T-helper 1 cell (primary cell): ENCODE measurements around the gene GALNT14.
A peak's percentile ranks its signal among the peaks of the same experiment; 100 is the strongest.
"Not testable (repeated sequence)": the region's sequence is repeated elsewhere in the genome, so short reads cannot be mapped to it uniquely, and the experiment has no call there.

Source experiments
- DNase-seq, 5 donors: peaks; one replicate each; pipeline ENCODE4 v3.0.0-alpha.2; 2012 to 2020
- total RNA-seq, 4 donors: gene quantifications; one replicate each; lab custom pipeline; 2026; lab: John Stamatoyannopoulos, UW

GALNT14 gene
- 0 to 0.54 (median 0.21) reads per million in 4 donors for total RNA-seq

DNA sequence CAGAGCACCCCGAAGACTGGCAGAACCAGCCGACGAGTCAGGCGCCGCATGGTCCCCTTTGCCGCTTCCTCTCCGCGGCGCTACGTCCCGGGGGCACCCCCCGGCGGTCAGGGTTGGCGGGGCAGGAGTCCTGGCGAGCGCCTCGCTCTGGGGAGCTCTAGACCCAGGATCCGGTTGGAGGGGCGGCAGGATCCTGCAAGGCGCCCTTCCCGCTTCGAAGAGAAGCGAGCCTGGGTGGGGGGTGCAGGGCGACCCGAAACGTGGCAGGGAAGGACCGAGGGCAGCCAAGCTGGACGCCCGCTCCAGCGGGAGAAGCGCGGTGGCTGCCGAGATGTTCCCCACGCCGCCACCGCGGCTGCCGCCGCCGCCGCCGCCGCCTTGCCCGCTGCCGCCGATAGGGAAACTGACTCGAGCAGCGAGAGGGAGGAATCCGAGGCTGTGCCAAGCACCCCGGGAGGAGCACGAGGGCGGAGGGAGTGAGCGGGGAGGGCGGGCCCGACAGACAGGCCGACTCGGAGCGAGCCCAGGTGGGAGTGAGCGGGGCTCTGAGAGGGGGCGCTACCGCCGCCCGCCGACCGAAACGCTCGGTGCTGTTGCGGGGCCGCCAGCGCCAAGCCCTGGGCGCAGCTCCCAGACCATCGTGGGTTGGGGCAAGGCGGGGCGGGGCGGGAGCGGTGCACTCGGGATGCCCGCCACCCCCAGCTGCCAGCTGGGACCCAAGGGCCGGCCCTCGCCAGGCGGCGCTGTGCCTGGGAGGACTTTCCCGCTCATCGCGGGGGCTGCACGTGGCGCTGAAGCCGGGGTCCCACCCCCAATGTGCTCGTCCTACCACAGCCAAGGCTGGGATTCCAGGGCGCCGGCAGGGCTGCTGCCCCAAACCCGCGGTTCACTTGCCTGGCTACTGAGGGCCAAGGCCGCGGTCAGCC is at the start of gene GALNT14:
Gene GALNT14 (minus strand): TSS at position 404 of the 926 bp plus-strand sequence. CDS start 354 bp downstream, at position 50.
- DNase-seq, result peak in 1 of 5 donors; percentile 35

DNA sequence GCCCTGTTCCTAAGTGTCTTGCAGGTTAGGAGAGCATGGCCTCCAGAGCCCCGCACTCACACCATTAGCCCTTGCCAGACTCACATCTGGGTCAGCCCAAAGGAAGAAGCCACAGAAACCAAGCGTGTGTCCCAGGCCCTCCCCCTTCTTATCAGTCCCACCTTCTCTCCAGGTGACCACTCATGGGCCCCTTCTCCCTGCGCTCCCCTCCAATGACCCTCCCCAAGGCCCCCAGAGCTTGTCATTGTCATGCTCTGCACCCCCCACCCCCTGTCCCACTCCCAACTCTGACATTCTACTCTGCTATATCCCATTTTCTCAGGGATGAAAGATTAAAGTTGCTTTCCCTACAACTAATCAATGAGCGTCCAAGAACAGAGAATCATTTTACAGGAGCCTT is 48.9 kb upstream of the GALNT14 start:
- no peak for DNase-seq

DNA sequence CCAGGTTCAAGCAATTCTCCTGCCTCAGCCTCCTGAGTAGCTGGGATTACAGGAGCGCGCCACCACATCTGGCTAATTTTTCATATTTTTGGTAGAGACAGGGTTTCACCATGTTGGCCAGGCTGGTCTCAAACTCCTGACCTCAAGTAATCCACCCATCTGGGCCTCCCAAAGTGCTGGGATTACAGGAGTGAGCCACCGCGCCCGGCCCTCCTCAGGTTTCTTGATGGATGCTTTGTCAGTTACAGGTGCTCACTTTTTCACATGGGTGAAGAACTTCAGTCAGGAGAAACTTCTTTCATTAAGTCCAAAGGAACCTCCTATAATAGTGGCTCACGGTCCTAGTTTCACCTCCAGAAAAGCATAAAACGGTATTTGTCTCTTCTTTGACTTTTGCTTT is 45.7 kb upstream of the GALNT14 start:
- not testable (repeated sequence) for DNase-seq

DNA sequence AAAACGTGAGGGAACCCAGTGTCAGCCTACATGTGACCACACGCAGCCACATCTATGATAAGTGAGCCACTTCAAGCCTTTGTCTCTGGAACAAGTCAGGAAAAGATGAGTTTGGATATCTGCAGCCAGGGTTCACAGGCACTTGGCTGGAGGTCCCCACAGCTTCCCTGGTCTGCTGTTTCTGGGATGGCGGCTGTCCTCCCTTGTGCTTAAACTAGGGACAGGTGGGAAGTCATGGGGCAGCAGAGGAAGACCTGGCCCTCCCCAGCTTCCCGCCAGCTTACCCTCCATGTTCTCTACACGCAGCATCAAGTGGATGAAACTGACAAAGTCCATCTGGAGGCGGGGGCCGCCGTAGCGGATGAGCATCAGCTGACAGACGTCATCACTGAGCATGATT is 38.5 kb upstream of the GALNT14 start:
- no peak for DNase-seq

DNA sequence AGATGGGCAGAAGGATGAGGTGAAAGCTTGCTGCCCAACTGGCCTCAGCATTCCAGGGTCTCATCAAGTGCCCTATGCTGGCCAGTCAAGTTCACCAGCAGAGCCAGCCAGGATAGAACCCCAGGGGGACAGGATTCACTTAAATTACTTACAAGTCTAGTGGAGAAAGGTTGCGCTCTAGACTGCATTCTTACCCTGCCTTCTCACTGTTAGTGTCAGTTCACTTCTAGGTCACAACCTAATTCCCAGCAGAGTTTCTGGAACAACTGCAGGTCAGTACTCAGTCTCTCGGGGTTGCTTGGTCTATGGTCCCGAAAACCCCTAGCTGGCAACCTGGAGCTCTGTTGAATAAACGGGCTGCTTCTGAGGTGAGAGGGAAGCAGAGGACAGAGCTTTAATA is 32.9 kb upstream of the GALNT14 start:
- DNase-seq, result no peak

DNA sequence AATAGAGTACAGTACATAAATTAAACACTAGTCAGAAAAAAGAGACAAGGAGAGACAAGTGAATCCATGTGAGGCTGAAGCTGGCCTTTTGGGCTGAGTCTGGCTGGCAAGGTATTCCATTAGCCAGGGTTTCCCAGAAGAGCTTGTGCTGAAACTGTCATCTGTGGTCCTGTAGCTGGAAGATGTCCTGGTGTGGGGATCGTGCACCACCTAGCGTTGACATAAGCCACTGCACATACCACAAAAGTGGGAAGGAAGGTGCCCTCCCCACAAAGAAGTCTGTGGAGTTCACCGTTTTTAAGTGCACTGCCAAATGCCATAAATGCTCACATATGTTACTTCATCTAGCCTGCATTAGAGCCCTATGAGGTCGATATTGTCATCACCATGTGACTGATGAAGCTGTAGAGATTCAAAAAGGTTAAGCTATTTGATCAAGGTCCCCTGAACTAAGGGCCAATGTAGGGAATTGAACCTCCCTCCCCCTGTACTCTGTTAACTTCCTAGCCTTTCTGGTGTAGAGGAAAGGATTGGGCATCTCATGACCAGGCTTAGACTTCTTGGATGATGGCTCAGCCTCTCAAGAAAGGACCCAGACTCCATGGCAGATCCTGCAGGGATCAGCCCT is 31.9 kb upstream of the GALNT14 start:
- peak in 2 of 5 donors; percentile 16 to 55 for DNase-seq

DNA sequence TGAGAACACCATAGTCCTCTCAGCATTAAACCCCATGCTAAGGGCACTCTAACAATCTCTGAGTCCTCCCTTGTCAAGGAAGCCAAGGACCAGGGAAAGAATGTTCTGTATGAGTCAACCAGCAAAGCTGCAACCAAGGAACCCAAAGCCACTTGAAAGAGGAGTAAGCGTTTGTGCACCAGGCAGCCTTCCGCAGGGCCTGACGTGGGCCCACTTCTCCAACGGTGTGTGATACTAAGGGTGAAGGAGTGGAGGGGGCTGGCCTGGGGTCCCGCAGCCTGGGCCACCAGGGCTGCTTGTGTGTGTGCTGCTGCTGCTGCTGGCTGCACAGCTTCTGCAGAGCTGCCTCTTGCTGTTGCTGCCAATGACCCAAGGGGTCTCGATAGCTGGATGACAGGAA is 30.1 kb upstream of the GALNT14 start:
- no peak for DNase-seq

- no peak for DNase-seq
Measured at GRCh38 chr2:31166925-31167324, 28.7 kb upstream of the GALNT14 start.

DNA sequence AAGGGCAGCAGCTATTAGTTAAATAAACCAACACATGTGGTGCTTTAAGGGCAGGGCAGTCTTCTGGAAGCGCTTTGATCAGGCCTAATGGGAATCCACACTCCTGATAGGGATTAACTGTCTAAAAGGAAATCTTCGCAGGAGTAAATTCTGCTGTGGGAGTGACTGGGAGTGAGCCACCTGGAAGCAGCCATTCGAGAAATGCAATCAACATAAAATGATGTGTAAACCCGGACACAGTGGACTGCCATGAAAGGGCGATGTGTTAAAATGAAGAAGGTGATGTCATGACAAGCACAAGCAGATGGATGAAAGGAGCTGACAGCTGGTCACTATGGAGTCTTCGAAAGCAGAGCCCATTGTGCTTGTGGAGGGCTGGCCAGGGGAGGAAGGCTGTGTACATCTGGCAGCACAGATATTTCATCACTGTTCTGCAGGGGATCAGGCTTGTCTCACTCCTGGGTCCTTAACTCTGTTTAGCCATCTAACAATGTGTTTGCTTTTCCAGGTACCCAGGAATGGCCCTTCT is 24.8 kb upstream of the GALNT14 start:
- DNase-seq, result no peak

- no peak for DNase-seq
Measured at GRCh38 chr2:31161637-31162036, 23.4 kb upstream of the GALNT14 start.

DNA sequence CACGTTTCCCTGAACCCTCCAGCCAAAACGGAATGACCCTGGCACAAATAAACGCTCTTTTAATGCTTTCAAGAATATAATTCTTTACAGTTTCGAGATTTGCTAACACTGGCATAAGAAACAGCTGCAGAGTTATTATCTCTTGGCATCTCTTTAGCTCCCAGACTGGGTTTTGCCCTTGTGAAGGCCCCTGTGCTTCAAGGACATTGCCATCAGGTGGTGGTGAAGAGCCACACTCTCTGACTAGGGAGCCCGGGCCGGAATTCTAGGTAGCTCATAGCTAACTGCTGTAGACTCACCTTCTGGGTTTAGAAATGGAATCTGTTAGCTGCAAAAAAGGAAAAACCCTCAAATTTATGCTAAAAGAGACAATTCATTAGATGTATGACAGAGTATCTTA is 13.3 kb upstream of the GALNT14 start:
- no peak for DNase-seq

DNA sequence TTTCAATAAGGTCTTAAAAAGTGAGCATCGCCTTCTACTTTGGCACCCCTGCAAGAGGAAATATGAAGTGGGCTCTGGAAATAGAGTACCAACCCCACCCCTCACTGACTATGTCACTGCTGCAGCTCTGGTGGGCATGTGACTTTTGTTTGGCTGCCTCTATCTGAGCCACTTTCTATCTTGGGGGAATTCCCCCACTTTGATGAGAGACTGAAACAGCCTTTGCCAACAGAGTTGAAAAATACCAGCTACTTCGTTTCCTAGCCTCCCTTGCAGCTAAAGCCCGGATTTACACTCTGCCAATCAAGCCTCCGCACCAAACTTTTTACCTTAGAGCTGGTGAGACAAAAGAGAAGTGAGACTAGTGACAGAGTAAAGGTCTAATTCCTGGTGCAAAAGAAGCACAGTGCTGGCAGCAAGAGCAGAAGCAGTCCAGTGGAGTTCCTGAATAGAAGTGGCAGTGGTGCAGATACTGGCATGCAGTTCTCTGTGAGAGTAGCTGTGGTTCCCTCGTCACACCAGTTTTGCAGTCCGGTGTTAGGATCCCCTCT is 12.0 kb upstream of the GALNT14 start:
- DNase-seq, result no peak

DNA sequence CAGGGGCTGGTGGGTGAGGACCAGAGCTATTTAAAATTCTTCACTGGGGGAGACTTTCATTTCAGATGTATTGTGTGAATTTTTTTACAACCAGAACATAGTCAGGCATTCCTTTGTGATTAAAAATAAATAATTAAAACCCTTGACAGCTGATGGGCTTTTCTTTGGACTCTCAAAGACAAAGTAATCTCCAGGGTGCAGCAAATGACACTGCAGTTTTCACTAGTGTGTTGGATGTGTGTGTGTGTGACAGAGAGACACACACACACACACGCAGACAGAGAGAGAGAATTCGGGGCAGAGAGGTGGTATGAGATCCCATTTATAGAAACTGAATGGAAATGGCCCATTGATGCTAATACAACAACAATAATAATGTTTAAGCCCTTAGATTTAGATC is 10.3 kb upstream of the GALNT14 start:
- DNase-seq, result no peak

GRCh38 chr2:31147645-31148044 is 9.4 kb upstream of the GALNT14 start:
- no peak for DNase-seq

GRCh38 chr2:31142110-31142509 is 3.9 kb upstream of the GALNT14 start:
- no peak for DNase-seq

- no peak for DNase-seq
Measured at GRCh38 chr2:31141443-31142085, 3.3 kb upstream of the GALNT14 start.

DNA sequence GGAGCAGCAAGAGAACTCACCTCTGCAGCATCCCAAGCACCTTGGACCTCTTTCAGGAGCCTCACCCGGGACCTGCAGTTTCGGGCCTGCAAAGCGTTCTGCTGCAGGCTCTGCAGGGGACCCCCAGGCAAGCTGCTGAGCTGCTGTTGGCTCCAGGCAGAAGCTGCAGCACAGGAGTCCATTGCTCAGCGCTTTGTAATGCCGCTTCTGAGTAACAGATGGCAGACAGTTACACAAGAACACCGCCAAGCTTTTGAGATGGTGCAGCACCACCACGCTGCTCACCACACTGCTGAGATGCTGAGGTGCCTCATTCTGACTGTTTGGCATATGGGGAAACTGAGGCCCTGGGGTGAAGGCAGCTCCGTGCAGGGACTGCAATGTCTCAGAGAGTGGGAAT is 1.9 kb upstream of the GALNT14 start:
- no peak for DNase-seq

GRCh38 chr2:31139671-31140070 is 1.4 kb upstream of the GALNT14 start:
- no peak for DNase-seq

DNA sequence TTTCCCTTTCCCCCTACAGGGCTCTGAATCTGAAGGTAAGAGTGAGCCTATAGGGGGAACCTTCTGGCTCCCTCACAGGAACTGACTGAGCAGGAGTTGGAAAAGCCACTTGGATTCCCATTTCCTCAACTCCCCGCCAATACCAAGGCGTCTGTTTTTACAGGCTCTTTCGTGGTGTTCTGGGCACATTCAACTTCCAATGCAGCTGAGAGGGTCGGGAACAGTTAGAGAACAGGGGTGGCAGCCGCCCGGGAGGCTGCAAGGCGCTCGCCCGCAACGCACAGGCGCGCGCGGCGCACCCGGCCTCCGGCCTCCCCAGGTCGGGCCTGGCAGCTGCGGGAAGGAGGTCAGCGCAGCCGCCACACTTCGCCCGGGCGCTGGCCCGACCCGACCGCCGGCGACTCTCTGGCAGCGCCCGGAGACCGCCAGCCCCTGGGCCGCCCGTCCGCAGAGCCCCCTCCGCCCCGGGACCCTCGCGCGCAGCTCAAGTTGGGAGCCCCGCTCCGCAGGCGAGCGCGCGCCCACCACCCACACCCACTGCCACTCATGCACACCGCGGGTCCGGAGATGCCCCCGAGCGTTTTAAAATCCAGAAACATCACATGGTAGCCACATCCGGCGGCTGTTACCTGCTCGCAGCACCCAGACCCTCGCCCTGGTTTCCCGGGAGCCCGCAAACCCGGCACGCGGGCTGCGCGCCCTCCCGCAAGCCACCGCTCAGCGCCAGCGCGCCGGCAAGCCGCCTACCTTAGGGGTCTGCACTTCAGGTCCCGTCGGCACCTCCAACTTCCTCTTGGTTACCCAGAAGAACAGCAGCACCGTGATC is 816 bp downstream of the GALNT14 start:
- DNase-seq, result no peak

DNA sequence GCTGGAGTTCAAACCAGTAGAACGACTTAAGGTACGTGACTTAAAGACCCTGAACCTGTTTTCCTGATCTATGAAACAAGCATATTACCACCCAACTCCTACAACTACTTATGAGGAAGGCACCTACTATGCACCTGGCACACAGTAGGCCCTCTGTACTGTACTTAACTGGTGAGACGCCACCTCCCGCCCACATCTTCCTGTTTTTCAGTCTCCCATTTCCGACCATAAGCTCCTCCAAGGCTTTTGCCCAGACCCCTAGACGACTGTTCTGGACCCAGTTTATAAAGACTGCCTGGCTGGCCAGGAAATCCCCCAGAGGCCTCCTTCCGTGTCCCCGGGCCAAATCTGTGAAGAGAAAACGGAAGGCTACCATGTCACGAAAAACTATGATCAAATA is 1.5 kb downstream of the GALNT14 start:
- no peak for DNase-seq

GRCh38 chr2:31136000-31136399 is 2.2 kb downstream of the GALNT14 start:
- no peak for DNase-seq

GRCh38 chr2:31134480-31134879 is 3.8 kb downstream of the GALNT14 start:
- DNase-seq, result no peak
